GM12878 (cell line): ENCODE data around the gene DNAJC2. TPM values are rescaled to one million over a fixed set of nuclear protein-coding genes. Genes with fewer than 3 reads are reported as not detected.

Source experiments
- ATAC-seq: fragments of 200-7000 bp; cut with Tn5 transposase; 3 replicates; pipeline ENCODE4 v1.9.1; 2020; ENCODE audit warnings: mild to moderate bottlenecking, moderate library complexity
- BruUV-seq: library from RNA; stranded (reverse); fragments of 400-500 nt; replicated peaks from 2 replicates; lab custom pipeline; 2021; lab: Mats Ljungman, UMichigan
- CTCF ChIA-PET: fragments of 300-600 bp; sonication (Branson Sonifier 250); formaldehyde crosslinking; extraction: SDS; loops from one replicate; lab custom pipeline; 2021; ENCODE audit warnings: inconsistent platforms; lab: Yijun Ruan, JAX
- POLR2A ChIA-PET: fragments of 350-600 bp; formaldehyde crosslinking; extraction: SDS; loops from one replicate; lab custom pipeline; 2021; ENCODE audit warnings: inconsistent platforms; lab: Charles Lee
- RAD21 ChIA-PET: fragments of 300-600 bp; sonication (Branson Sonifier 250); formaldehyde crosslinking; loops from one replicate; lab custom pipeline; 2023; ENCODE audit warnings: antibody characterized with exemption; ENCODE audit not compliant: unreplicated experiment; lab: Charles Lee
- SMC1A ChIA-PET: fragments of 300-600 bp; sonication (Branson Sonifier 250); formaldehyde crosslinking; loops from one replicate; lab custom pipeline; 2023; ENCODE audit not compliant: unreplicated experiment, uncharacterized antibody; lab: Charles Lee
- DNase-seq: peaks from one replicate; pipeline ENCODE4 v3.0.0-alpha.2; 2011; ENCODE audit warnings: low read depth, low spot score
- FAIRE-seq: peaks from 3 replicates; lab custom pipeline; 2011; peaks lifted over from hg19 to GRCh38; lab: Jason Lieb, UNC
- H2AFZ ChIP-seq: 2 replicates; pipeline ENCODE4 v1.6.0; 2011; ENCODE audit warnings: low read depth, low read length, control low read depth; ENCODE audit not compliant: control insufficient read depth
- H3K27ac ChIP-seq: 2 replicates; pipeline ENCODE4 v1.5.1; 2011; ENCODE audit warnings: control low read depth; ENCODE audit not compliant: control insufficient read depth, insufficient read depth
- H3K27me3 ChIP-seq, 2 experiments: replicated peaks in 1 of 2; 2 replicates each; pipeline versions ENCODE4 v1.6.0 to v1.6.1; 2011; ENCODE audit warnings: low read length in 1 of 2; ENCODE audit not compliant: control insufficient read depth in 2 of 2, insufficient read depth in 2 of 2
- H3K36me3 ChIP-seq, 2 experiments: 2 replicates each; pipeline ENCODE4 v1.5.1; 2011; ENCODE audit warnings: low read length in 1 of 2; ENCODE audit not compliant: control insufficient read depth in 2 of 2, insufficient read depth in 2 of 2
- H3K4me1 ChIP-seq: 2 replicates; pipeline ENCODE4 v1.6.1; 2011; ENCODE audit warnings: mild to moderate bottlenecking, low read length, moderate library complexity, mixed read lengths; ENCODE audit not compliant: control insufficient read depth, insufficient read depth
- H3K4me2 ChIP-seq: 2 replicates; pipeline ENCODE4 v1.6.0; 2011; ENCODE audit warnings: control low read depth; ENCODE audit not compliant: control insufficient read depth, insufficient read depth
- H3K4me3 ChIP-seq: fragments of 200-600 bp; sonication (generic); 2 replicates; pipeline ENCODE4 v1.5.1; 2016
- H3K79me2 ChIP-seq: 2 replicates; pipeline ENCODE4 v1.6.0; 2011; ENCODE audit warnings: low read length; ENCODE audit not compliant: control insufficient read depth, insufficient read depth
- H3K9ac ChIP-seq: 2 replicates; pipeline ENCODE4 v1.8.0; 2011; ENCODE audit warnings: low read length, control low read depth, mixed read lengths; ENCODE audit not compliant: control insufficient read depth, insufficient read depth
- H3K9me3 ChIP-seq: replicated peaks from 3 replicates; pipeline ENCODE4 v1.5.1; 2011; ENCODE audit warnings: mild to moderate bottlenecking, low read length; ENCODE audit not compliant: control insufficient read depth, insufficient read depth
- H4K20me1 ChIP-seq: 2 replicates; pipeline ENCODE4 v1.6.0; 2011; ENCODE audit not compliant: control insufficient read depth, insufficient read depth
- ATF2 ChIP-seq: IDR thresholded peaks from 2 replicates; pipeline ENCODE4 v1.6.1; 2012; ENCODE audit warnings: low read length, inconsistent platforms
- CBX3 ChIP-seq: fragments of 200-600 bp; sonication (generic); IDR thresholded peaks from 2 replicates; pipeline ENCODE4 v1.6.1; 2016; ENCODE audit warnings: low read depth, borderline replicate concordance
- CHD4 ChIP-seq: fragments of 200-600 bp; sonication (generic); IDR thresholded peaks from 2 replicates; pipeline ENCODE4 v1.6.1; 2016; ENCODE audit warnings: mild to moderate bottlenecking
- IKZF2 ChIP-seq, 2 experiments: fragments of 450-650 bp; IDR thresholded peaks; 2 replicates each; pipeline ENCODE4 v1.6.1; 2017; ENCODE audit warnings: mild to moderate bottlenecking in 2 of 2, moderate library complexity in 2 of 2
- KDM1A ChIP-seq: fragments of 200-600 bp; sonication (generic); IDR thresholded peaks from 2 replicates; pipeline ENCODE4 v1.6.1; 2016; ENCODE audit warnings: borderline replicate concordance
- NBN ChIP-seq: fragments of 450-650 bp; IDR thresholded peaks from 2 replicates; pipeline ENCODE4 v1.6.1; 2016
- NFYA ChIP-seq: IDR thresholded peaks from 2 replicates; pipeline ENCODE4 v1.6.1; 2011; ENCODE audit warnings: low read depth, mild to moderate bottlenecking, low read length, improper control_type of control experiment, borderline replicate concordance
- NR2F1 ChIP-seq: fragments of 450-650 bp; conservative IDR thresholded peaks from 2 replicates; pipeline ENCODE4 v1.6.1; 2017; ENCODE audit warnings: mild to moderate bottlenecking
- PML ChIP-seq: IDR thresholded peaks from 2 replicates; pipeline ENCODE4 v1.6.1; 2012; ENCODE audit warnings: low read length, inconsistent platforms
- POLR2A ChIP-seq: IDR thresholded peaks from 2 replicates; pipeline ENCODE4 v1.6.1; 2011; ENCODE audit warnings: low read depth, mild to moderate bottlenecking, low read length
- SMAD1 ChIP-seq: fragments of 450-650 bp; IDR thresholded peaks from 2 replicates; pipeline ENCODE4 v1.6.1; 2018; ENCODE audit warnings: mild to moderate bottlenecking, low read depth; ENCODE audit not compliant: partially characterized antibody
- SMAD5 ChIP-seq: IDR thresholded peaks from 2 replicates; pipeline ENCODE4 v1.6.1; 2016; ENCODE audit warnings: antibody characterized with exemption, low read depth
- TAF1 ChIP-seq: IDR thresholded peaks from 2 replicates; pipeline ENCODE4 v1.6.1; 2011; ENCODE audit warnings: mild to moderate bottlenecking, low read depth, low read length, borderline replicate concordance
- TCF7 ChIP-seq: IDR thresholded peaks from 2 replicates; pipeline ENCODE4 v1.6.1; 2014; ENCODE audit warnings: antibody characterized with exemption, borderline replicate concordance
- ZNF274 ChIP-seq: IDR thresholded peaks from one replicate; pipeline ENCODE4 v1.8.0; 2011; ENCODE audit not compliant: insufficient read length, insufficient read depth
- ZNF687 ChIP-seq: fragments of 450-650 bp; IDR thresholded peaks from 2 replicates; pipeline ENCODE4 v1.6.1; 2017; ENCODE audit warnings: mild to moderate bottlenecking, moderate library complexity
- WGBS: methylation state at CpG from one replicate; pipeline ENCODE4 v1.1.6; 2016; ENCODE audit warnings: low lambda C conversion rate; ENCODE audit not compliant: insufficient replicate concordance, insufficient coverage; ENCODE audit errors: missing lambda C conversion rate; 5-methylcytosine and 5-hydroxymethylcytosine counted together
- in situ Hi-C: fragments of 300-500 bp; cut with MboI; formaldehyde crosslinking; loops from 9 replicates; pipeline ENCODE4 v1.14.3; 2018; ENCODE audit warnings: mixed read lengths
- intact Hi-C: fragments of 100-400 bp; cut with micrococcal nuclease; formaldehyde crosslinking; loops from one replicate; pipeline ENCODE4 v1.14.2; 2022; ENCODE audit not compliant: unreplicated experiment
- polyA plus RNA-seq, 11 experiments: library from polyadenylated mRNA; depleted of rRNA in 4 of 11; unstranded in 6 of 11; stranded (reverse) in 5 of 11; fragments of >200 nt; fragmentation: Nextera tagmentation in 4 of 11; fragmentation: Illumina TruSeq in 1 of 11; extraction: Ambion mirVana in 4 of 11; extraction: Trizol in 1 of 11; gene quantifications; 1 replicate in 1 of 11; 2 replicates in 10 of 11; pipeline versions ENCODE4 v1.2.1 to v1.2.3, GENCODE V29; 2011 to 2016; ENCODE audit warnings: inconsistent platforms in 2 of 11, missing spikeins in 2 of 11, low read depth in 1 of 11
- total RNA-seq, 4 experiments: library from RNA; depleted of rRNA in 3 of 4; stranded (reverse); fragments of >200 nt in 3 of 4; fragmentation: Illumina TruSeq in 1 of 4; extraction: Trizol in 1 of 4; gene quantifications; 2 replicates each; pipeline versions ENCODE4 v1.2.1 to v1.2.3, GENCODE V29; 2013 to 2021

Gene DNAJC2
- total and polyA plus RNA-seq, 10 of the 15 experiments (the other 5 are each of a cell fraction or from before 2014, with no cell fraction given) = 18.2 to 63.1 (median 30.6) TPM

- H3K9me3 ChIP-seq = no peaks in the 10 kb centered on the region
- no peak for DNase-seq
- in situ Hi-C loops (no loop called here), intact Hi-C loops (no loop called here)
- H3K4me1 ChIP-seq = no peaks in the 10 kb centered on the region
- WGBS = 55% methylated on average over 5 of the region's 5 CpGs
- CTCF ChIA-PET = interaction anchor here (2.0 kb wide), 1 partner anchor 25 kb away, joined by 6 read pairs; no protein-coding TSS in a partner anchor
- H2AFZ ChIP-seq = no peak overlapping the region
- no peak for TF ChIP-seq ZNF274
- no peak for TF ChIP-seq ATF2
- TF ChIP-seq PML = no peak
- no peak for TF ChIP-seq SMAD1
- TF ChIP-seq ZNF687 = no peak
- TF ChIP-seq POLR2A = no peak
- TF ChIP-seq NFYA = no peak
- TF ChIP-seq CBX3 = no peak
- TF ChIP-seq KDM1A = no peak
- no peak for TF ChIP-seq NR2F1
- no peak for TF ChIP-seq NBN
- no peak for TF ChIP-seq IKZF2 (IDR thresholded peaks at IDR 0.05)
- no peak for TF ChIP-seq TAF1
- no peak for TF ChIP-seq TCF7
- no peak for TF ChIP-seq SMAD5
- no peak for TF ChIP-seq CHD4
- H3K27me3 ChIP-seq = no peaks in the 10 kb centered on the region; a peak in 1 of 4 replicates
- no peaks in the 10 kb centered on the region for H3K79me2 ChIP-seq
- BruUV-seq = no TSS peak
- POLR2A ChIA-PET = no interaction called here
- H3K4me2 ChIP-seq = no peak overlapping the region
- no peaks in the 10 kb centered on the region for H4K20me1 ChIP-seq
- H3K4me3 ChIP-seq = no peak overlapping the region
- RAD21 ChIA-PET = no interaction called here
- H3K27ac ChIP-seq = no peak overlapping the region
- no peak overlapping the region for H3K9ac ChIP-seq
- FAIRE-seq = no peak
- no peaks in the 10 kb centered on the region for H3K36me3 ChIP-seq
- no peak for ATAC-seq
- SMC1A ChIA-PET = interaction anchor here (0.7 kb wide), 1 partner anchor 25 kb away, joined by 3 read pairs; no protein-coding TSS in a partner anchor
Measured at GRCh38 chr7:103380395-103381191, 36.0 kb upstream of the DNAJC2 start.
